Measurements from ENCODE around the gene ATF4.

GRCh38 chr22:39553429-39553828 is 33.1 kb downstream of the ATF4 start:
- TF ChIP-seq POLR2A (IDR thresholded peaks at IDR 0.05; ENCODE audit: extremely low read depth, insufficient read length) (no peak), CTCF (IDR thresholded peaks at IDR 0.05; ENCODE audit: low read depth, low read length) (no peak)

All from NB4 (cell line).